ENCODE measurements around the gene EDEM2.
"Not testable (repeated sequence)": the region's sequence is repeated elsewhere in the genome, so short reads cannot be mapped to it uniquely, and the experiment has no call there.

EDEM2 gene

GRCh38 chr20:35087791-35088190 is 59.3 kb downstream of the EDEM2 start:
- no peak for DNase-seq (ENCODE audit: low spot score)

- DNase-seq (ENCODE audit: low spot score), result no peak
Measured at GRCh38 chr20:35087355-35087754, 59.8 kb downstream of the EDEM2 start.

- DNase-seq (ENCODE audit: low spot score), result peak; percentile 20
Measured at GRCh38 chr20:35085477-35086225, 61.5 kb downstream of the EDEM2 start.

DNA sequence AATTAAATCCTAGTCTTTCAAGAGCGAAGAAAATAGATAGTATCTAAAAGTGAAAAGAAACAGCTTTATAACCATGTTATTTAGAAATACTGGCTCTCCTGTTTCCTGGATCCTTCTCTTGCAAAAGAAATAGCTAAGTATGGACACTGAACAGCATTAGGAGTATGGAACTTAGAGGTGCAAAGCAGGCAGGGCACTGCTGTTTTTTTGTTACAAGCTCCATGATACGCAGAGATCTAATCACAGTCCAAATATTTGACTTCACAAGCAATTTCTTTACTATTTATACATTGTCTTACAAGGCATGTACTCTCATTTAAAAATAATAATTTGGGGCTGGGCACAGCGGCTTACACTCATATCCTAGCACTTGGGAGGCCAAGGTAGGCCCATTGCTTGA is 62.1 kb downstream of the EDEM2 start:
- DNase-seq (ENCODE audit: low spot score), result no peak

GRCh38 chr20:35080348-35080642 is 66.8 kb downstream of the EDEM2 start:
- DNase-seq (ENCODE audit: low spot score), result not testable (repeated sequence)

DNA sequence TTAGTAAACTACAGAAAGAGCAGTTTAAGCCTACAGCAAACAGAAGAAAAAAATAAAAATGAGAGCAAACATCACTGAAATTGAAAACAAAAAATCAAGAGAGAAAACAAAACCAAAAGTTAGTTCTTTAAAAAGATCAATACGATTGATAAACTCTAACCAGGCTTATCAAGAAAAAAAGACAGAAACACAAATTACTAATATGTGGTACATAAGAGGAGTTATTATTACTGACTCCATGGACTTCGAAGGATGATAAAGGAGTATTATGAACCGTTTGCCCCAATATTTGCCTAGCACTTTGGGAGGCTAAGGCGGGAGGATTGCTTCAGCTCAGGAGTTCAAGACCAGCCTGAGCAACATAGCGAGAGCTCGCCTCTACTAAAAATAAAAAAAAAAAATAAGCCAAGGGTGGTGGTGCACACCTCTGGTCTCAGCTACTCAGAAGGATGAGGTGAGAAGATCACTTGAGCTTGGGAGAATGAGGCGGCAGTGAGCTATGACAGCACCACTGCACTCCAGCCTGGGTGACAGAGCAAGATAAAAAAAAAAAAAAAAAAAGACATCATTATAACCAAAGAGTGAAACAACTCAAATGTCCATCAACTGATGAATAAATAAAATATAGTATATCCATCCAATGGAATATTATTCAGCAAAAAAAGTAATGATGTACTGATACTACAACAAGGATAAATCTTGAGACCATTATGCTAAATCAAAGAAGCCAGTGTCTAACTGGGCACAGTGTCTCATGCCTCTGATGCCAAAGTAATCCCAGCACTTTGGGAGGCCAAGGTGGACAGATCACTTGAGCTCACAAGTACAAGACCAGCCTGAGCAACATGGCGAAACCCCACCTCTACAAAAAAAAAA is 67.4 kb downstream of the EDEM2 start:
- no peak for DNase-seq (ENCODE audit: low spot score)

GRCh38 chr20:35077872-35078271 is 69.3 kb downstream of the EDEM2 start:
- no peak for DNase-seq (ENCODE audit: low spot score)

- DNase-seq (ENCODE audit: low spot score), result no peak
Measured at GRCh38 chr20:35077341-35077740, 69.8 kb downstream of the EDEM2 start.

- DNase-seq (ENCODE audit: low spot score), result not testable (repeated sequence)
Measured at GRCh38 chr20:35071436-35072153, 75.5 kb downstream of the EDEM2 start.

DNA sequence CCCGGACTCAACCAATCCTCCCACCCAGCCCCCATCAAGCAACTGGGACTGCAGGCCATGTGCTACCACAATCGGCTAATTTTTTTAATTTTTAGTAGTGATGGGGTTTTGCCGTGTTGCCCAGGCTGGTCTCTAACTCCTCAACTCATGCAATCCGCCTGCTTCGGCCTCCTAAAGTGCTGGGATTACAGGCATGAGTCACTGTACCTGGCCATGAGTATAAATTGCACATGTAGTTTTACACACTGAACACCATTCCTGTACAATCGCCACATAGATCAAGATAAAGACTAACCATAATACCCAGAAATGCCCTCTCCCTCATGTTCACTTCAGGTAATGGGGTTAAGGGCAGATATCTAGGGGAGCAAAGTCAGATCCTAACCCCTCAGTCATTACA is 80.9 kb downstream of the EDEM2 start:
- no peak for DNase-seq (ENCODE audit: low spot score)

Measured in SW480 (cell line).